8988T (cell line): ENCODE results near the gene P2RX4.
"Not testable (repeated sequence)": the region's sequence is repeated elsewhere in the genome, so short reads cannot be mapped to it uniquely, and the experiment has no call there.

Source experiments
- DNase-seq: peaks from one replicate; pipeline ENCODE4 v3.0.0; 2011

P2RX4 gene

GRCh38 chr12:121209624-121210572 is at the start of gene P2RX4:
Gene P2RX4, plus strand, starts transcription at chr12:121210129. Its CDS starts 36 bp downstream, at chr12:121210165.
- DNase-seq: peak; percentile 87

GRCh38 chr12:121162384-121162783 is 47.5 kb upstream of the P2RX4 start:
- no peak for DNase-seq

- no peak for DNase-seq
Measured at GRCh38 chr12:121162985-121163384, 46.9 kb upstream of the P2RX4 start.

GRCh38 chr12:121164839-121165238 is 45.1 kb upstream of the P2RX4 start:
- DNase-seq: not testable (repeated sequence)

GRCh38 chr12:121165316-121165715 is 44.6 kb upstream of the P2RX4 start:
- DNase-seq: no peak

- no peak for DNase-seq
Measured at GRCh38 chr12:121166356-121166755, 43.6 kb upstream of the P2RX4 start.

GRCh38 chr12:121167232-121167820 is 42.6 kb upstream of the P2RX4 start:
- DNase-seq: no peak

- no peak for DNase-seq
Measured at GRCh38 chr12:121167951-121168350, 42.0 kb upstream of the P2RX4 start.

GRCh38 chr12:121170151-121170550 is 39.8 kb upstream of the P2RX4 start:
- DNase-seq: no peak

GRCh38 chr12:121170611-121171260 is 39.2 kb upstream of the P2RX4 start:
- DNase-seq: no peak

GRCh38 chr12:121172145-121172544 is 37.8 kb upstream of the P2RX4 start:
- no peak for DNase-seq

GRCh38 chr12:121175383-121176119 is 34.4 kb upstream of the P2RX4 start:
- no peak for DNase-seq

- DNase-seq: no peak
Measured at GRCh38 chr12:121176826-121177529, 33.0 kb upstream of the P2RX4 start.

GRCh38 chr12:121181181-121181580 is 28.7 kb upstream of the P2RX4 start:
- DNase-seq: no peak

GRCh38 chr12:121182222-121182893 is 27.6 kb upstream of the P2RX4 start:
- no peak for DNase-seq

GRCh38 chr12:121184425-121184824 is 25.5 kb upstream of the P2RX4 start:
- no peak for DNase-seq

GRCh38 chr12:121184984-121185889 is 24.7 kb upstream of the P2RX4 start:
- no peak for DNase-seq

GRCh38 chr12:121186826-121187225 is 23.1 kb upstream of the P2RX4 start:
- no peak for DNase-seq

GRCh38 chr12:121187501-121187900 is 22.4 kb upstream of the P2RX4 start:
- no peak for DNase-seq

GRCh38 chr12:121188227-121188626 is 21.7 kb upstream of the P2RX4 start:
- no peak for DNase-seq

GRCh38 chr12:121189131-121189530 is 20.8 kb upstream of the P2RX4 start:
- DNase-seq: no peak
